ENCODE results near the gene CDH10. TPM values are rescaled to one million over a fixed set of nuclear protein-coding genes. Genes with fewer than 3 reads are reported as not detected.

The CDH10 gene
- total RNA-seq, 1 donor from 2014 or later: not detected

- Mint-ChIP-seq H3K4me3 (ENCODE audit: unreplicated experiment) (no peak overlapping the region), H3K27ac (ENCODE audit: unreplicated experiment) (no peak overlapping the region), H3K27me3 (ENCODE audit: low read depth) (peaks cover 2% of the 10 kb centered on the region), H3K36me3 (ENCODE audit: low read depth) (no peaks in the 10 kb centered on the region), H3K4me1 (ENCODE audit: low read depth) (no peaks in the 10 kb centered on the region), H3K9me3 (ENCODE audit: low read depth) (peaks cover under 1% of the 10 kb centered on the region)
- no peak for TF ChIP-seq CTCF (IDR thresholded peaks at IDR 0.05)
- no peak for DNase-seq (ENCODE audit: low spot score)
Measured at GRCh38 chr5:24510523-24510988, 134.2 kb downstream of the CDH10 start.

- no peak for TF ChIP-seq CTCF (IDR thresholded peaks at IDR 0.05)
- peaks cover 2% of the 10 kb centered on the region for H3K27me3 Mint-ChIP-seq (ENCODE audit: low read depth)
- H3K4me3 Mint-ChIP-seq (ENCODE audit: unreplicated experiment): no peak overlapping the region
- H3K4me1 Mint-ChIP-seq (ENCODE audit: low read depth): no peaks in the 10 kb centered on the region
- DNase-seq (ENCODE audit: low spot score): no peak
- no peak overlapping the region for H3K27ac Mint-ChIP-seq (ENCODE audit: unreplicated experiment)
- H3K36me3 Mint-ChIP-seq (ENCODE audit: low read depth): no peaks in the 10 kb centered on the region
- H3K9me3 Mint-ChIP-seq (ENCODE audit: low read depth): no peaks in the 10 kb centered on the region
Measured at GRCh38 chr5:24509943-24510342, 134.8 kb downstream of the CDH10 start.

GRCh38 chr5:24505258-24505657 is 139.5 kb downstream of the CDH10 start:
- Mint-ChIP-seq H3K9me3 (ENCODE audit: low read depth) (no peaks in the 10 kb centered on the region), H3K4me1 (ENCODE audit: low read depth) (no peaks in the 10 kb centered on the region), H3K27ac (ENCODE audit: unreplicated experiment) (no peak overlapping the region), H3K27me3 (ENCODE audit: low read depth) (no peaks in the 10 kb centered on the region), H3K4me3 (ENCODE audit: unreplicated experiment) (no peak overlapping the region), H3K36me3 (ENCODE audit: low read depth) (no peaks in the 10 kb centered on the region)
- DNase-seq (ENCODE audit: low spot score): no peak
- TF ChIP-seq CTCF (IDR thresholded peaks at IDR 0.05): no peak

GRCh38 chr5:24497591-24498157 is 147.1 kb downstream of the CDH10 start:
- no peak for DNase-seq (ENCODE audit: low spot score)
- Mint-ChIP-seq H3K4me1 (ENCODE audit: low read depth) (no peaks in the 10 kb centered on the region), H3K4me3 (ENCODE audit: unreplicated experiment) (no peak overlapping the region), H3K27me3 (ENCODE audit: low read depth) (peaks cover 2% of the 10 kb centered on the region), H3K27ac (ENCODE audit: unreplicated experiment) (no peak overlapping the region), H3K9me3 (ENCODE audit: low read depth) (no peaks in the 10 kb centered on the region), H3K36me3 (ENCODE audit: low read depth) (no peaks in the 10 kb centered on the region)
- TF ChIP-seq CTCF (IDR thresholded peaks at IDR 0.05): no peak

GRCh38 chr5:24497145-24497544 is 147.6 kb downstream of the CDH10 start:
- Mint-ChIP-seq H3K9me3 (ENCODE audit: low read depth) (no peaks in the 10 kb centered on the region), H3K27ac (ENCODE audit: unreplicated experiment) (no peak overlapping the region), H3K4me1 (ENCODE audit: low read depth) (no peaks in the 10 kb centered on the region), H3K4me3 (ENCODE audit: unreplicated experiment) (no peak overlapping the region), H3K27me3 (ENCODE audit: low read depth) (peaks cover 2% of the 10 kb centered on the region), H3K36me3 (ENCODE audit: low read depth) (no peaks in the 10 kb centered on the region)
- no peak for DNase-seq (ENCODE audit: low spot score)
- no peak for TF ChIP-seq CTCF (IDR thresholded peaks at IDR 0.05)
